Smooth muscle cell (in vitro differentiated cells): ENCODE results near the gene SH3PXD2A. TPM values are rescaled to one million over a fixed set of nuclear protein-coding genes. Genes with fewer than 3 reads are reported as not detected.

Experiments
- DNase-seq: peaks from one replicate; lab custom pipeline; 2025; ENCODE audit not compliant: unreplicated experiment; lab: John Stamatoyannopoulos, UW
- H2AFZ ChIP-seq: fragments of 200-600 bp; sonication (generic); 2 replicates; pipeline ENCODE4 v1.6.0; 2016; ENCODE audit warnings: antibody characterized with exemption, low read depth, mild to moderate bottlenecking
- H3F3A ChIP-seq: fragments of 200-600 bp; sonication (generic); 2 replicates; pipeline ENCODE4 v1.6.0; 2017; ENCODE audit warnings: antibody characterized with exemption, low read depth
- H3K27ac ChIP-seq: fragments of 200-600 bp; sonication (generic); 2 replicates; pipeline ENCODE4 v1.5.1; 2016; ENCODE audit warnings: low read depth, mild to moderate bottlenecking
- H3K27me3 ChIP-seq: fragments of 200-600 bp; sonication (generic); 2 replicates; pipeline ENCODE4 v1.6.1; 2016; ENCODE audit warnings: low read depth, mild to moderate bottlenecking
- H3K36me3 ChIP-seq: fragments of 200-600 bp; sonication (generic); 2 replicates; pipeline ENCODE4 v1.5.1; 2016; ENCODE audit warnings: low read depth
- H3K4me1 ChIP-seq: fragments of 200-600 bp; sonication (generic); 2 replicates; pipeline ENCODE4 v1.5.1; 2016; ENCODE audit warnings: low read depth
- H3K4me2 ChIP-seq: fragments of 200-600 bp; sonication (generic); 2 replicates; pipeline ENCODE4 v1.6.0; 2016; ENCODE audit warnings: mild to moderate bottlenecking
- H3K4me3 ChIP-seq: fragments of 200-600 bp; sonication (generic); 2 replicates; pipeline ENCODE4 v1.5.1; 2016; ENCODE audit warnings: mild to moderate bottlenecking
- H3K79me2 ChIP-seq: fragments of 200-600 bp; sonication (generic); 2 replicates; pipeline ENCODE4 v1.6.0; 2016; ENCODE audit warnings: low read depth, mild to moderate bottlenecking
- H3K9ac ChIP-seq: fragments of 200-600 bp; sonication (generic); 2 replicates; pipeline ENCODE4 v1.6.0; 2016; ENCODE audit warnings: low read depth
- H3K9me3 ChIP-seq: fragments of 200-600 bp; sonication (generic); replicated peaks from 2 replicates; pipeline ENCODE4 v1.5.1; 2016; ENCODE audit warnings: low read depth
- H4K20me1 ChIP-seq: fragments of 200-600 bp; sonication (generic); 2 replicates; pipeline ENCODE4 v1.6.0; 2016; ENCODE audit warnings: low read depth
- WGBS: methylation state at CpG from one replicate; pipeline ENCODE4 v1.1.7; 2016; ENCODE audit warnings: low lambda C conversion rate; 5-methylcytosine and 5-hydroxymethylcytosine counted together
- polyA plus RNA-seq: library from polyadenylated mRNA; unstranded; fragments of >200 nt; fragmentation: Nextera tagmentation; extraction: Ambion mirVana; gene quantifications from 2 replicates; pipeline ENCODE4 v1.2.1, GENCODE V29; 2016
- total RNA-seq: library from RNA; depleted of rRNA; stranded (reverse); fragments of >200 nt; gene quantifications from 2 replicates; pipeline ENCODE4 v1.2.3, GENCODE V29; 2014
- TF ChIP-seq, protein P1 (sequence below): fragments of 200-600 bp; sonication (generic); IDR thresholded peaks from 2 replicates; pipeline ENCODE4 v1.5.1; 2017; ENCODE audit warnings: borderline replicate concordance, mild to moderate bottlenecking, antibody characterized with exemption; ENCODE audit not compliant: insufficient read depth, poor library complexity, severe bottlenecking

The SH3PXD2A gene
- total and polyA plus RNA-seq, 2 experiments from 2014 or later: 30.1 to 37.9 TPM

DNA sequence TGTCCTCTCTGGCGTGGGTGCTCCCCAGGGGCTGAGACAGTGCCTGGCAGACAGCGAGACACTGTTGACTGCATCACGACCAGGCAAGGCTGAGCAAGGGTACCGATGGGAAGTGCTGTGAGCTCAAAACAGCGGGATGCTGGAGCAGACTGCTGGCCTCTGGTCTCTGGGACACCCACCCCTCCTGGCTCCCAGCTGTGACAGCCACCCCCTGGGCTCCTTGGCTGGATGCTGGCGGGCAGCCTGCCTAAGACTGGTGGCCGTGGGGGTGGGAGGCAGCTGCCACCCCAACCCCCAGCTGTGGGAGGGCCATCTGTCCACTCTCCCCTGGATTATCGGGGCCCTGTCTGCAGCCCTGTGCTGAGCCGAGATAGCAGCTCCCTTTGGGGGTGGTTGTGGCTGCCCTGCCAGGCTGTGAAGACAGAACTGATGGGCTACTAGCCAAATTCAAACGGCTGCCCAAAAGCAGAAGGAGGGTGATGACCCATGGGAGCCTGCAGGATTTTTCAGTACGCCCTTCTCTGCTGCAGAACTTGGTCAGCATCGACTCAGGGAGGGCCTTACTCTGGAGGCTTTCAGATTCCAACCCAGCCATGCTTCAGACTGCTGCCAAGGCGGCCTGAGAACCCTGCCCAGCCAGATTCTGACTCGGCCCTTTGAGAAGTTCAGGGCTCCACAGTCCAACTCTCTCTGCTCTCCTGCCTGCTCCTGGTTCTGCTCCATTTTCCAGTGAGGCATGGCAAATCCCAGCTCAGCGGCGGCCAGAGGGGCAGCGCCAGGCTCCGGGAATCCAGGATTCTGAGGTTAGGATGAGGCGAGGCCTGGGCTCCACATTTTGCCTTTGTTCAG, 236.6 kb downstream of the SH3PXD2A start:
- Histone ChIP-seq H3K9ac (peak overlapping the region; percentile 34), H3K9me3 (no peaks in the 10 kb centered on the region), H3K27ac (peak overlapping the region; percentile 78), H3K4me1 (peaks cover 11% of the 10 kb centered on the region), H3K4me3 (no peak overlapping the region), H3K79me2 (no peaks in the 10 kb centered on the region), H3K36me3 (peaks cover 4% of the 10 kb centered on the region), H2AFZ (no peak overlapping the region), H3F3A (peaks cover 11% of the 10 kb centered on the region), H4K20me1 (peaks cover 3% of the 10 kb centered on the region), H3K4me2 (peak overlapping the region; percentile 74), H3K27me3 (no peaks in the 10 kb centered on the region)
- TF ChIP-seq, protein P1, sequence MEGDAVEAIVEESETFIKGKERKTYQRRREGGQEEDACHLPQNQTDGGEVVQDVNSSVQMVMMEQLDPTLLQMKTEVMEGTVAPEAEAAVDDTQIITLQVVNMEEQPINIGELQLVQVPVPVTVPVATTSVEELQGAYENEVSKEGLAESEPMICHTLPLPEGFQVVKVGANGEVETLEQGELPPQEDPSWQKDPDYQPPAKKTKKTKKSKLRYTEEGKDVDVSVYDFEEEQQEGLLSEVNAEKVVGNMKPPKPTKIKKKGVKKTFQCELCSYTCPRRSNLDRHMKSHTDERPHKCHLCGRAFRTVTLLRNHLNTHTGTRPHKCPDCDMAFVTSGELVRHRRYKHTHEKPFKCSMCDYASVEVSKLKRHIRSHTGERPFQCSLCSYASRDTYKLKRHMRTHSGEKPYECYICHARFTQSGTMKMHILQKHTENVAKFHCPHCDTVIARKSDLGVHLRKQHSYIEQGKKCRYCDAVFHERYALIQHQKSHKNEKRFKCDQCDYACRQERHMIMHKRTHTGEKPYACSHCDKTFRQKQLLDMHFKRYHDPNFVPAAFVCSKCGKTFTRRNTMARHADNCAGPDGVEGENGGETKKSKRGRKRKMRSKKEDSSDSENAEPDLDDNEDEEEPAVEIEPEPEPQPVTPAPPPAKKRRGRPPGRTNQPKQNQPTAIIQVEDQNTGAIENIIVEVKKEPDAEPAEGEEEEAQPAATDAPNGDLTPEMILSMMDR: no peak
- WGBS: 46% methylated on average over 19 of the region's 19 CpGs
- DNase-seq: peak; percentile 60

DNA sequence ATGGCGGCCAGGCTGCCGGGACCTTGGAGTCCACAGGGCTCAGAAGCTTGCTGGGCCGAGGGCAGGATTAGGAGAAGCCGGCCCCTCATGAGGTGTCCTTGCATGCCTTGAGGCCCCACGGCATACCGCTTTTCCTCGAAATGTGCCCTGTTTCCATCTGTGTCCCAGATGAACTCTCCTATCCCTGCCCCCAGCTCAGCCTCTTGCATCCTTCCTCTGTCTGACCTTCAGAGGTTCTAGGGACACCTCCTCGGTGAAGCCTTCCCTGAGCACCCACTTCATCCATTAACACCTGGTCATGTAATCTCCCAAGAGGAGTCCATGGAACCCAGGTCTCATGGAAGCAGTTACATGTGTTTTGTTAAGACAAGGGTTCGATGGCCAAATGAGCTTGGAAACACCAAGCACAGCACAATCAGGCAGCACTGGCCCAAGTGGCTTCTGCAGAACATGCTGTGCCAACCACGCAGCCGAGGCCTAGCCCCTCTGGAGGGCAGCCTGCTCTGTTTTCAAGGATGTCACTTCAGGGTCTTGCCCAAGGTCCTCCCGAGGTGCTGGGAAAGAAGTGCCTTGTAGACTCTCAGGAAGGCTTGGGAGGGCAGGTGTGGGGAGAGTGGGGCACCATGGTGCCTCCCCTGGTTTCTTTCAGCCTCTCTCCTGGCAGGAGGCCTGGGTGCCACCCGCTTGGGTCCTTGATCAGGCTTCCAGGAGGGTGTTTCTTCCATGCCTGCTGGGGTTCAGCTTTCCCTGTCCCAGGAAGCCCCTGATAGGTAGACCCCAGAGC, 237.6 kb downstream of the SH3PXD2A start:
- Histone ChIP-seq H3F3A (peaks cover 11% of the 10 kb centered on the region), H3K9me3 (no peaks in the 10 kb centered on the region), H4K20me1 (peaks cover 3% of the 10 kb centered on the region), H3K9ac (peak overlapping the region; percentile 34), H3K27me3 (no peaks in the 10 kb centered on the region), H3K4me3 (no peak overlapping the region), H3K36me3 (peaks cover 4% of the 10 kb centered on the region), H3K4me2 (peak overlapping the region; percentile 74), H3K79me2 (no peaks in the 10 kb centered on the region), H3K27ac (peak overlapping the region; percentile 78), H2AFZ (no peak overlapping the region), H3K4me1 (peaks cover 11% of the 10 kb centered on the region)
- TF ChIP-seq, protein P1: no peak
- no peak for DNase-seq
- 69% methylated on average over 13 of the region's 13 CpGs for WGBS

DNA sequence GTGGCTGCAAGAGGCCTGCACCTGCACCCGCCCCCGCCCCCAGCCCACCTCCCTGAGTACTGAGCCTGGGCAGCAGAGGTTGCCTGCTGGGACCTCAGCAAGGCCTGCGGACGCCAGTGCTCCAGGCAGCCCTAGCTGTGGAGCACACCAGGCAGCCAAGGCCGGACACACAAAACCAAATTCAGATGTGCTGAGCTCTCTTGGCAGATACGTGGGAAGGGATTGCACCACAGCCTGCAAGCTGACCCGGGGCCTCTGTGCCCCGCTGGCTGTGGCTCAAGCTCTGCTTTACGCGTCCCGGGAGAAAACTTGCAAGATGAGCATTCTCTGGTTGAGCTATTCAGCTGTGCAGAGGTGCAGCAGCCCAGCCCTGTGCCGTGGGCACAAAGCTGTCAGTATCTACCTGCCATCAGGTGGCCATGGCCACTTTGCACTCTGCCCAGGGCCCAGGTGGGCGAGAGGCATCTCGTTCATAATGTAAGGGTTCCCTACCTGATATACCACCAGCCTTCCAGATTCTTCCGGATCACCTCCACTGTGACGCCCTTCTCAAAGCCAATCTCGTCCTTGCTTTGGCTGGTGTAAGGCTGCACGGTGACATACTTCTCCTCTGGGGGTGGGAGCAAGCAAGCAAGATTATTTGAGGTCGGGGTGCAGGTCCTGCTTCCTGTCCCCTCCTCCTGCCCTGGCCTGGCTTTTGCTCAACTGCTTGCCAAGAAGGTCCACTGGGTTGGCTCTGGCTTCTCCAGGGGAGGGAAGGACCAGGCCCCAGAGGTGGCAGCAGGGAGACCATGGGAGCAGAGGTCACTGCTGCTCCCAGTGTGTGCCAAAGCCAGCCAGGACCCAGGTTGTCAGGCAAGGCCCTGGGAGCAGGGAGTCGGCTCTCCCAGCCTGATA, 238.4 kb downstream of the SH3PXD2A start:
- TF ChIP-seq, protein P1: no peak
- H2AFZ ChIP-seq: no peak overlapping the region
- H3K9me3 ChIP-seq: no peaks in the 10 kb centered on the region
- H3K9ac ChIP-seq: no peak overlapping the region
- peak overlapping the region; percentile 78 for H3K27ac ChIP-seq
- H3K79me2 ChIP-seq: no peaks in the 10 kb centered on the region
- peaks cover 11% of the 10 kb centered on the region for H3F3A ChIP-seq
- H3K4me3 ChIP-seq: no peak overlapping the region
- H4K20me1 ChIP-seq: peaks cover 3% of the 10 kb centered on the region
- peak; percentile 21 for DNase-seq
- 65% methylated on average over 20 of the region's 20 CpGs for WGBS
- peaks cover 15% of the 10 kb centered on the region for H3K4me1 ChIP-seq
- H3K27me3 ChIP-seq: no peaks in the 10 kb centered on the region
- H3K4me2 ChIP-seq: peak overlapping the region; percentile 74
- peaks cover 4% of the 10 kb centered on the region for H3K36me3 ChIP-seq
